ENCODE results near the gene TMEM273. TPM values are rescaled to one million over a fixed set of nuclear protein-coding genes. Genes with fewer than 3 reads are reported as not detected.

Gene TMEM273
- polyA plus RNA-seq, 1 of the 3 experiments (the other 2 are of a cell fraction), result not detected

DNA sequence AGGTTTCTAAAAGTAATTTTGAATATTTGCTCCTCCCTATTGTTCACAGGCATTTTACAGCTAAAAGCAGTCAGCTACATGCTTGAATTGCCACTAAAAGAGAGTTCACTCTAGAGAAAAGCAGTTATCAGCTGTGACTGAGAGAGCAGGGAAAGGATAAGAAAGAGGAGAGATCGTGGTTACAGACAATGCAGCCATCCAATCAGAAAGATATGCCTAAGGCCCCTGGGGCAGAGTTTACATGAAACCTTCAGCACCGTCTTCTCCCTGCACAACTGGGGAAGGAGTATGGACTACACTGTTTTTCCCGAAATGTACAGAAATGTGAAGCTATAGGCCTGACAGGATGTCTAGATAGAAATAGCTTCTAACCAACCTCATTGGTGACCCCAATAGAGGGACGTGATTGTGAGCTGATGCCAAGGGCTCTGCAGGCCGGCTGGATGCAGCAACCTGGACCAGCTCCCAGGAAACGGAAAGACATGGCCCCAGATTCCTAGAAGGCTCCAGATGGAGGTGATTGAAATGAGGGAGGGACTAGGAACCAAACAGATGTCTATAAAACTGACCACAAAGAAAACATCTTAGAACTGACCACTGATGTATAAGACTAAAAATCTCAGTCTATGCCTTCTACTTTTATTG is 69.6 kb downstream of the TMEM273 start:
- ChIA-PET POLR2A (interaction anchor here (1.0 kb wide), 1 partner anchor 25 kb away, joined by 4 read pairs; no protein-coding TSS in a partner anchor), CTCF (interaction anchor here (1.0 to 1.3 kb wide), 3 partner anchors 10 to 459 kb away, joined by 3 to 5 read pairs (median 4); no protein-coding TSS in a partner anchor)
- H3K27me3 ChIP-seq (ENCODE audit: insufficient read depth), result no peaks in the 10 kb centered on the region
- no peak overlapping the region for H3K4me3 ChIP-seq (ENCODE audit: low read depth in 2 of 2, low read length in 1 of 2)
- H3K4me1 ChIP-seq (ENCODE audit: control insufficient read depth in 1 of 2, insufficient read depth in 2 of 2, low read depth in 1 of 2, low read length in 1 of 2), result peaks cover 0 to 30% of the 10 kb centered on the region in 2 experiments; a peak in 2 of 4 replicates
- H3K36me3 ChIP-seq (replicated peaks in 1 of 2; ENCODE audit: control insufficient read depth in 1 of 2, insufficient read depth in 2 of 2, low read length in 1 of 2), result no peaks in the 10 kb centered on the region
- peak overlapping the region in 1 of 2 experiments; percentile 51; a peak in 2 of 4 replicates for H3K27ac ChIP-seq (ENCODE audit: low read depth in 2 of 2, low read length in 1 of 2)
- no peaks in the 10 kb centered on the region for H3K9me3 ChIP-seq
- H4K20me1 ChIP-seq (ENCODE audit: insufficient read depth), result no peaks in the 10 kb centered on the region
- no peaks in the 10 kb centered on the region for H3K9me2 ChIP-seq
- DNase-seq, result peak; percentile 59
- no peaks in the 10 kb centered on the region for H3F3A ChIP-seq (replicated peaks; ENCODE audit: insufficient read depth)
- H2AFZ ChIP-seq (ENCODE audit: low read depth), result no peak overlapping the region
- 25% methylated on average over 6 of the region's 6 CpGs for WGBS (ENCODE audit: low lambda C conversion rate)
- H3K9ac ChIP-seq, result no peak overlapping the region
- TF ChIP-seq, protein P1, sequence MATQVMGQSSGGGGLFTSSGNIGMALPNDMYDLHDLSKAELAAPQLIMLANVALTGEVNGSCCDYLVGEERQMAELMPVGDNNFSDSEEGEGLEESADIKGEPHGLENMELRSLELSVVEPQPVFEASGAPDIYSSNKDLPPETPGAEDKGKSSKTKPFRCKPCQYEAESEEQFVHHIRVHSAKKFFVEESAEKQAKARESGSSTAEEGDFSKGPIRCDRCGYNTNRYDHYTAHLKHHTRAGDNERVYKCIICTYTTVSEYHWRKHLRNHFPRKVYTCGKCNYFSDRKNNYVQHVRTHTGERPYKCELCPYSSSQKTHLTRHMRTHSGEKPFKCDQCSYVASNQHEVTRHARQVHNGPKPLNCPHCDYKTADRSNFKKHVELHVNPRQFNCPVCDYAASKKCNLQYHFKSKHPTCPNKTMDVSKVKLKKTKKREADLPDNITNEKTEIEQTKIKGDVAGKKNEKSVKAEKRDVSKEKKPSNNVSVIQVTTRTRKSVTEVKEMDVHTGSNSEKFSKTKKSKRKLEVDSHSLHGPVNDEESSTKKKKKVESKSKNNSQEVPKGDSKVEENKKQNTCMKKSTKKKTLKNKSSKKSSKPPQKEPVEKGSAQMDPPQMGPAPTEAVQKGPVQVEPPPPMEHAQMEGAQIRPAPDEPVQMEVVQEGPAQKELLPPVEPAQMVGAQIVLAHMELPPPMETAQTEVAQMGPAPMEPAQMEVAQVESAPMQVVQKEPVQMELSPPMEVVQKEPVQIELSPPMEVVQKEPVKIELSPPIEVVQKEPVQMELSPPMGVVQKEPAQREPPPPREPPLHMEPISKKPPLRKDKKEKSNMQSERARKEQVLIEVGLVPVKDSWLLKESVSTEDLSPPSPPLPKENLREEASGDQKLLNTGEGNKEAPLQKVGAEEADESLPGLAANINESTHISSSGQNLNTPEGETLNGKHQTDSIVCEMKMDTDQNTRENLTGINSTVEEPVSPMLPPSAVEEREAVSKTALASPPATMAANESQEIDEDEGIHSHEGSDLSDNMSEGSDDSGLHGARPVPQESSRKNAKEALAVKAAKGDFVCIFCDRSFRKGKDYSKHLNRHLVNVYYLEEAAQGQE (IDR thresholded peaks at IDR 0.05; ENCODE audit: low read depth, low read length), result no peak
- TF ChIP-seq GATA2 (CRISPR knock-in tag; IDR thresholded peaks at IDR 0.05) (peak; percentile 43; the same call in 1 of the 2 replicates), GABPA (IDR thresholded peaks at IDR 0.05; ENCODE audit: low read depth) (no peak), TCF12 (IDR thresholded peaks at IDR 0.05) (no peak)
- H3K4me2 ChIP-seq, result no peak overlapping the region
- H3K79me2 ChIP-seq (ENCODE audit: insufficient read depth), result no peaks in the 10 kb centered on the region

GRCh38 chr10:49117376-49118070 is 70.7 kb downstream of the TMEM273 start:
- Histone ChIP-seq H3K4me2 (no peak overlapping the region), H3F3A (replicated peaks; ENCODE audit: insufficient read depth) (no peaks in the 10 kb centered on the region), H3K27me3 (ENCODE audit: insufficient read depth) (no peaks in the 10 kb centered on the region), H4K20me1 (ENCODE audit: insufficient read depth) (no peaks in the 10 kb centered on the region), H3K9ac (no peak overlapping the region), H3K79me2 (ENCODE audit: insufficient read depth) (no peaks in the 10 kb centered on the region), H3K9me3 (no peaks in the 10 kb centered on the region), H3K9me2 (no peaks in the 10 kb centered on the region), H3K36me3 (replicated peaks in 1 of 2; ENCODE audit: control insufficient read depth in 1 of 2, insufficient read depth in 2 of 2, low read length in 1 of 2) (no peaks in the 10 kb centered on the region), H2AFZ (ENCODE audit: low read depth) (no peak overlapping the region), H3K27ac (ENCODE audit: low read depth in 2 of 2, low read length in 1 of 2) (peak overlapping the region in 1 of 2 experiments; percentile 51; a peak in 2 of 4 replicates), H3K4me1 (ENCODE audit: control insufficient read depth in 1 of 2, insufficient read depth in 2 of 2, low read depth in 1 of 2, low read length in 1 of 2) (peaks cover 0 to 30% of the 10 kb centered on the region in 2 experiments; a peak in 2 of 4 replicates), H3K4me3 (ENCODE audit: low read depth in 2 of 2, low read length in 1 of 2) (no peak overlapping the region)
- TF ChIP-seq NFIC (IDR thresholded peaks at IDR 0.05; ENCODE audit: borderline replicate concordance) (no peak), SMC3 (IDR thresholded peaks at IDR 0.05; ENCODE audit: low read depth, low read length) (no peak), JUND (IDR thresholded peaks at IDR 0.05) (no peak), POLR2AphosphoS5 (IDR thresholded peaks at IDR 0.05; ENCODE audit: low read depth, low read length) (no peak), CTCF (IDR thresholded peaks at IDR 0.05) (no peak), RAD21 (IDR thresholded peaks at IDR 0.05; ENCODE audit: low read length) (no peak), MXI1 (IDR thresholded peaks at IDR 0.05; ENCODE audit: low read depth, low read length) (no peak)
- CTCF ChIA-PET, result interaction anchor here (1.3 kb wide), 1 partner anchor 137 kb away, joined by 5 read pairs; no protein-coding TSS in a partner anchor
- no peak for DNase-seq
- POLR2A ChIA-PET, result no interaction called here
- 32% methylated on average over 4 of the region's 4 CpGs for WGBS (ENCODE audit: low lambda C conversion rate)

All from SK-N-SH (cell line).